Stimulated activated naive CD8-positive, alpha-beta T cell treated with anti-CD3 and anti-CD28 coated beads, Interleukin-15, Interleukin-2, amounts not matched to agents 100 ng/mL and 50 ng/mL, for 24 hours (primary cell): ENCODE results near the gene KRT84.

Experiments
- H3K27ac Mint-ChIP-seq: one replicate; pipeline ENCODE4 v1.8.0; 2021; ENCODE audit warnings: mild to moderate bottlenecking, mixed read lengths
- H3K27me3 Mint-ChIP-seq: one replicate; pipeline ENCODE4 v1.8.0; 2021; ENCODE audit warnings: mixed read lengths
- H3K36me3 Mint-ChIP-seq: one replicate; pipeline ENCODE4 v1.8.0; 2021; ENCODE audit warnings: low read depth, mixed read lengths
- H3K4me1 Mint-ChIP-seq: one replicate; pipeline ENCODE4 v1.8.0; 2021; ENCODE audit warnings: low read depth, mixed read lengths
- H3K4me3 Mint-ChIP-seq: one replicate; pipeline ENCODE4 v1.8.0; 2021; ENCODE audit warnings: mild to moderate bottlenecking, mixed read lengths
- H3K9me3 Mint-ChIP-seq: one replicate; pipeline ENCODE4 v1.8.0; 2021; ENCODE audit warnings: mixed read lengths

KRT84 gene

DNA sequence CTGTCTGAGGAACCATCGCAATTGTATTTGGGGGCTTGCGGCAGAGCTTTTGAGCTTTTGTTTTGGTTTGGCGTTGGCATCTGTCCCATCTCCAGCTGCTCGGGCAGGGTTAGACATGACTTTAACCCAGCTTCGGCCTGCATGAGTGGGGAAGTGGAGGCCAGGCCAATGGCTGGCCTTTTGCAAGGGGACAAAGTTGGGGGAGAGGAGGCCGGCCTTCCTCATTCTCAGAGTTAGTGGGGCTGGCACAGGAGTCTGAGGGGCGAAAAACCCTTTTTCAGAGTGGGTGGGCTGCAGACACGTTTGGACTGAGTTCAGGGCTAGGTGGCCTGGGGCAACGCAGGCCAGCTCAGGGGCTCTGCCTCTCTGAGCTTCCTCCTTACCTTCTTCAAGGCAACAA, 15.5 kb upstream of the KRT84 start:
- Mint-ChIP-seq H3K9me3 (no peaks in the 10 kb centered on the region), H3K27me3 (peaks cover 8% of the 10 kb centered on the region), H3K36me3 (no peaks in the 10 kb centered on the region), H3K4me3 (no peak overlapping the region), H3K4me1 (peaks cover 7% of the 10 kb centered on the region), H3K27ac (no peak overlapping the region)

DNA sequence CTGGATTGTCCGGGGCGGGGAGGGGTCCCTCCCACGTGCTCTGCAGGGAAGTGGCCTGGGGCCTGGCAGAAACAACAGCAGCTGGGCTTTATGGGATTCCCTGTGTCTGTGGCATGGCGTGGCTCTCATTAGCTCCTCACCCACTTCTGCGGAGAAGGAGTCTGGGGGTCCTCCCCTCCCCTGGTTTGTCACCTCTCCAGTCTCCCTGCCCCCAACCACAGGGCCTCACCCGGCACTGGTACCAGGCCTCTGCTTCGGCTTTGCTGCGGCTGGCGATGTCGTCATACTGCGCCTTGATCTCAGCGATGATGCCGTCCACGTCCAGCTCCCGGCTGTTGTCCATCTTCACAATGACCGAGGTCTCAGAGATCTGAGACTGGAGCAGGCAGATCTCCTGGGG, 14.3 kb upstream of the KRT84 start:
- no peaks in the 10 kb centered on the region for H3K36me3 Mint-ChIP-seq
- peaks cover 7% of the 10 kb centered on the region for H3K4me1 Mint-ChIP-seq
- H3K27me3 Mint-ChIP-seq: peaks cover 8% of the 10 kb centered on the region
- no peak overlapping the region for H3K4me3 Mint-ChIP-seq
- no peak overlapping the region for H3K27ac Mint-ChIP-seq
- no peaks in the 10 kb centered on the region for H3K9me3 Mint-ChIP-seq

DNA sequence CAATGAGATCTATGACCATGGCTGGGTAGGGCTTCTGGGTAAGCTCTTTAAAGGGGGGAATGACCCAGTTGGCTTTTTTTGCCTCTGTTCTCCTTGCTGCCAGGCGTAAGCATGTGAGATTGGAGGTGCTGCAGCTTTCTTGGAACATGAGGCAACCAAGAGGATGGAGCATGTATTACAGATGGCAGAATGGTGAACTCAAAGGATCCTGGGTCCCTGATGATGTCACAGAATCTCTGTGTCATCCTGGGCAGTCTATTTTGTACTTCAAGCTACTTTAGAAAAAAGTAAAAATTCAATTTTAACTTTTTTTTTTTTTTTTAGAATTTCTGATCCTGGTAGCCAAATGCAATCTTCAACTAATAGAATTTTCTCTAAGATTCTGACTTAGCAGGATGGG, 12.7 kb upstream of the KRT84 start:
- H3K27ac Mint-ChIP-seq: no peak overlapping the region
- no peaks in the 10 kb centered on the region for H3K9me3 Mint-ChIP-seq
- no peak overlapping the region for H3K4me3 Mint-ChIP-seq
- peaks cover 7% of the 10 kb centered on the region for H3K4me1 Mint-ChIP-seq
- peaks cover 13% of the 10 kb centered on the region for H3K27me3 Mint-ChIP-seq
- H3K36me3 Mint-ChIP-seq: no peaks in the 10 kb centered on the region

DNA sequence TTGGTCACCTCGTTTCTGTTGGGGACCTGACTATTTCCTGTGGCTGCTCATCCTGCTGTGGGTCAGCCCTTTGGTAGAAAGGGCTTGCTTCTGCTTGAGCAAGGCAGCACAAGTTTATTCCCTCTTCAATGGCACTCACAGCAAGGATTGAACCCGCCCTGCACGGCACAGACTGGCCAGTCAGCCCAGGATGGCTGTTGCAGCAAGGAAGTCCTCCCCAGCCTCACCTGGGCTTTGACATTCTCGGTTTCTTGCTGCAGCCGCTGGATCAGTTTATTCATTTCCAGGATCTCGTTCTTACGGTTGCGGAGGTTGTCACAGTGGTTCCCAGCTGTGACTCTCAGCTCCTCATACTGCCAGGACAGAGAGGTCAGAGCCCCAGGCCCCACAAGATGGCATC, 11.2 kb upstream of the KRT84 start:
- H3K27ac Mint-ChIP-seq: no peak overlapping the region
- H3K27me3 Mint-ChIP-seq: peaks cover 13% of the 10 kb centered on the region

DNA sequence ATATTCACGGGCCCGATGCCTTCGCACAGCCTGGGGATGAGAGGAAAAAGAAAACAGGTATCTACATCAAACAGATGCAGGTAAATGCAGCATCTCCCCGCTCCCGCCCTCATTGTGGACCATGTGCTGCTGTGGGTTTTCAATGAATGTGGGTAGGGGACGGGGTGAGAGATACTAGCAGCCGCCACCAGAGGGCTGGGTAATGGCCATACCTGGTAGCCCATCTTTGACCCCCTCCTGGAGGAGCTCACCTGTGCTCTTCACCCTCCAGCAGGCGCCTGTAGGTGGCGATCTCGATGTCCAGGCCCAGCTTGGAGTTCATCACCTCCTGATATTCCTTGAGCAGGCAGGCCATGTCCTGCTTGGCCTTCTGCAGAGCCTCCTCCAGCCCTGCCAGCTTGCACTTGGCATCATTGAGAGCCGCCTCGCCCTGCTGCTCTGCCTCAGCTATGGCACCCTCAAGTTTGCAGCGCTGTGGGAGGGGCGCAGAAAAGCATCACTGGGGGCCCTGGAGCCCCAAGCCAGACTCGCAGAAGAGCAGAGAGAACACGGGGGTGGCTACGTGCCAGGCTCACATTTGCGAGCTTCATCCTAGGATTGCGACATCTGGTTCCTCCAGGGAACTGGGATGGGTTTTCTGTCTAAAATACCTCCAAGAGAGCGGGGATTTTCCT, 10.4 kb upstream of the KRT84 start:
- H3K27ac Mint-ChIP-seq: no peak overlapping the region
- peaks cover 7% of the 10 kb centered on the region for H3K4me1 Mint-ChIP-seq
- no peaks in the 10 kb centered on the region for H3K36me3 Mint-ChIP-seq
- no peak overlapping the region for H3K4me3 Mint-ChIP-seq
- no peaks in the 10 kb centered on the region for H3K9me3 Mint-ChIP-seq
- H3K27me3 Mint-ChIP-seq: peaks cover 13% of the 10 kb centered on the region

More for the DNA sequence above, 11.2 kb upstream of the KRT84 start:
- Mint-ChIP-seq H3K36me3 (no peaks in the 10 kb centered on the region), H3K9me3 (no peaks in the 10 kb centered on the region), H3K4me1 (peaks cover 7% of the 10 kb centered on the region), H3K4me3 (no peak overlapping the region)

DNA sequence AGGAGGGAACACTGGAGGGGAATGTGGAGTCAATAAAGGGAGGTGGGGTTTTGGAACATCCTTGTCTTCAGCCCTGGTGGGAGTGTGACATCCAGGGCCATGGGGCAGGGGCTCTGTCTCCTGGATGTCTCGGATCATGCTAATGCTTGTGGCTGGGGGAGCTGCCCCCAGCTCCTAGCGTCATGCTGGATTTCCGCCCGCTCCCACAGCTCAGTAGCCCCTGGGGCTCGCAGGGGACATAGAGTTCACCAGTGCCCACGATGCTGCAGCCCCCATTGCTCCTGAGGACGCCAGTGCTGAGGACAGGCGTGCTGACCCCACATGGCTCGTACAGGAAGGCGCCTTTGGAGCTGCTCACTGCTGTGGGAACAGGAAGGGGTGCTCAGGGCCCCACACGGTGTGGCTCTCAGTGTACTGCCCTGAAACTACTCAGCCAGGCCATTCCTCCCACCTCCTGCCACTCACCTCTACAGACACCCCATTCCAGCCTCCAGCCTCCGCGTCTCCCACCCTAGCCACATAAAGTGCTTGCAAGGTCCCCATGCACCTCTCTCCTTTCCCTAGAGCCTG, 9.5 kb upstream of the KRT84 start:
- no peaks in the 10 kb centered on the region for H3K36me3 Mint-ChIP-seq
- H3K27me3 Mint-ChIP-seq: peaks cover 13% of the 10 kb centered on the region
- peaks cover 7% of the 10 kb centered on the region for H3K4me1 Mint-ChIP-seq
- no peak overlapping the region for H3K4me3 Mint-ChIP-seq
- H3K27ac Mint-ChIP-seq: no peak overlapping the region
- no peaks in the 10 kb centered on the region for H3K9me3 Mint-ChIP-seq

DNA sequence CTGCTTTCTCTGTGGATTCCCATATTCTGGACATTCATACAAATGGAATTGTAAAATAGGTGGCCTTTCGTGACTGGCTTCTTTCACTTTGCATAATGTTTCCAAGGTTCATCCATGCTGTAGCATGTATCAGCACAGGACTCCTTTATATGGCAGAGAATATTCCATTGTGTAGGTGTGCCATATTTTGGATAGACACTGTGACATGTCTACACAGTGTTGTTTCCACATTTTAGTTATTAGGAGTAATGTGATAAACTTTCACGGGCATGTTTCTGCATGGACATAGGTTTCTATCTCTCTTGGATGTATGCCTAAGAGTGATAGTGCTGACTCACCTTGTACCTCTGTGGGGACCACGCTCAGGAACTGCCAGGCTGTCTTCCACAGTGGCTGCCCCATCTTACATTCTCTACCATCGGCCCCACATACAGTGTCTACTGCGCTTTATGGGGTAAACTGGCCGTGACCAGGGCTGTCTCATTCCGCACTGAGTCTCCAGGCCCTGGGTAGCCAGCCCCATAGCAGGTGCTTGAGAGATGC, 7.1 kb upstream of the KRT84 start:
- H3K4me3 Mint-ChIP-seq: no peak overlapping the region
- peaks cover 13% of the 10 kb centered on the region for H3K27me3 Mint-ChIP-seq
- no peaks in the 10 kb centered on the region for H3K9me3 Mint-ChIP-seq
- H3K27ac Mint-ChIP-seq: no peak overlapping the region
- H3K36me3 Mint-ChIP-seq: no peaks in the 10 kb centered on the region
- no peaks in the 10 kb centered on the region for H3K4me1 Mint-ChIP-seq

DNA sequence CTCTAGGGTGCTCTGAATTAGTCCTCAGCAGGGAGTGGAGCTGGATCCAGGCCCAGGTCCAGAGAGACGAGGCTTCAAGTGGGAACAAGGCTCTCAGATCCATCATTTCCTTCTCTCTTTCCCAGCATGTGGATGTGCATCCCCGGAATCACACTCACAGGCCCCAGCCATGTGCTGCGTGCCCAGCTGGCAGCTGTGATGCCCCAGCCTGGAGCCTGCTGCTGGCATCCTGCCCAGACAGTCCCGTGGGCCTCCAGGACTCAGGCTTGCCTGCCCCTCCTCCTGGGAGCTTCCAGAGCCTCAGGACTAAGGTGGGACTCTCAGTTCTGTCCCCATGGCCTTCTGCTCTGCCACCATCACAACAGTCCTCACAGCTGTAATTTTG, 6.2 kb upstream of the KRT84 start:
- Mint-ChIP-seq H3K27me3 (peaks cover 5% of the 10 kb centered on the region), H3K4me1 (no peaks in the 10 kb centered on the region), H3K27ac (no peak overlapping the region), H3K36me3 (no peaks in the 10 kb centered on the region), H3K4me3 (no peak overlapping the region), H3K9me3 (no peaks in the 10 kb centered on the region)

DNA sequence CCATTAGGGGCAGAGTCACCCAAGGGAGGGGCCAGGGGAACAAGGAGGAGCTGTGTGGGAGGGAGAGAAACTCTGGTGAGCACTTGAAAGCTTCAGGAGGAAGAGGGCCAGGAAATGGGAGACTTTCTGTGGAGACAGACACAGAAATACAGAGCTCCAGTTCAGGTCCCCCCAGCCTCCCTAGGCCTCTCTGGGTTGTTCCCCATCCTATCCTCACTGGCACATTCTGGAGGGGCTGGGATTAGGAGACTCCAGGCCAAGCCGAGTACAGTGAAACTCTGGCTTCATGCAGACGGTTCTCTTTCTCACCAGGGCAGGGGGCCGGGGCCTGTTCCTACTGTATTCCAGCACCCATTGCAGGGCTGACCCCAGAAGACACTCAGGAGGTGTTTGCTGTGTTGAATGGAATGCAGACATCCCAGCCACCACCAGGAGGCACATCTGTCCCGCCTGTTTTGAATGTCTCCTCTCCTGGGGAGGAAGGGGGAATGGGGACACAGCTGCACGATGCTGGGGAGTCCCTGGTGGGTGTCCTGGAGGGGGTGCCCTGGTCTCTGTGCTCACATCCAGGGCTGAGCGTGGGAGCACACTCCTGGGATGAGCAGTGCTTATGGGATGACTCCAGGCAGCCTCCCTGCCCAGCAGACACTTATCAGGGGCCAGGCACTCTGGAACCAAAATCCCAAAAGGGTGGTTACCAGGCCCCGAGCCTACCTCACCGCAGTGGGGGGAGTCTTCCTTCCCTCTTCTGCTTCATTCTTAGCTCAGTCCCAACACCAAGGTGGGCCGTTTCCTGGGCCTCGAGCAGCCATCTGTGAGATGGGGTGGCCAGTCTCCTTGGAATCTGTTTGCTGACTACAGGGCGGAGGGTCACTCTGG, 5.5 kb upstream of the KRT84 start:
- H3K9me3 Mint-ChIP-seq: no peaks in the 10 kb centered on the region
- H3K36me3 Mint-ChIP-seq: no peaks in the 10 kb centered on the region
- H3K27ac Mint-ChIP-seq: no peak overlapping the region
- H3K27me3 Mint-ChIP-seq: peaks cover 5% of the 10 kb centered on the region
- no peaks in the 10 kb centered on the region for H3K4me1 Mint-ChIP-seq
- H3K4me3 Mint-ChIP-seq: no peak overlapping the region

DNA sequence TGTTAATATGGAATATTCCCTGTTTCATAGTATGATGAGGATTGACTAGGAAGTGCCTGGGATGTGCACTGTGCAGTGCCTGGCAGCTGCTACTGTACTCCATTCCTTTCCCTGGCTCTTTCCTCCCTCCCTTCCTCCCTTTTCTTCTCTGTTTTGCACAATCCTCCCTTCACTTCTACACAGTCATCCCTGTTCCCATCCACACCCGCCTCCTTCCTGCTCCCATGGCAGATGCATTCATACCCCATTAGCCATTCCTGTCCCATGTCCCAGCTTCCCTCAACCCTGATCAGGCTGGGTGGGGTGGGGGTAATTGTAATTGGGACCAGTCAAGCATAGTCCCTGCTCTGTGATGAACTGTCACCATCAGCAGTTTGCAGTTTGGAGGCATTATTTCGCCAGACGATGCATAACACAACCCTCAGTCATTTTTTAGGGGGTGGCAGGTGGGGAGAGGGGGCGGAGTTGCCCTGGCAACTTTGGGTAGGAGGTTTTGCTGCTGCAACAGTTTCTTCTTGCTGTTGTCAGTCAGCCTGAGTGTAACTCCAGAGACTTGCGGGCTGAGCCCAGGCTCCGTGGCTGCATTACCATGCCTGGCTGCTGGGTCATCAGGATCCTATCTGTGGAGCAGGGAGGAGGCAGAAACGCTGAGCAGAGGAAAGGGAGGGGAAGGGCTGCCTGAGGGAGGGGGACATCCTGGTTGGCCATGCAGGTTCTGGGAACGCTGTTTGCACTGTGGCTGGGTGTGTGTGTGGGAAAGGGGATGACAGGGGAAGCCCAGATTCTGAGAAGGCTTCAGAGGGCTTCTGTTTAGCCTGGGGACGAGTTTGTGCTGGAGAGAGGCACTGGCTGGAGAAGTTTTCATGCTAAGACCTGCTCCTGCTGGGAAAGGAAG, 4.1 kb upstream of the KRT84 start:
- no peaks in the 10 kb centered on the region for H3K9me3 Mint-ChIP-seq
- H3K4me3 Mint-ChIP-seq: no peak overlapping the region
- H3K4me1 Mint-ChIP-seq: no peaks in the 10 kb centered on the region
- peaks cover 4% of the 10 kb centered on the region for H3K27me3 Mint-ChIP-seq
- no peak overlapping the region for H3K27ac Mint-ChIP-seq
- H3K36me3 Mint-ChIP-seq: no peaks in the 10 kb centered on the region

DNA sequence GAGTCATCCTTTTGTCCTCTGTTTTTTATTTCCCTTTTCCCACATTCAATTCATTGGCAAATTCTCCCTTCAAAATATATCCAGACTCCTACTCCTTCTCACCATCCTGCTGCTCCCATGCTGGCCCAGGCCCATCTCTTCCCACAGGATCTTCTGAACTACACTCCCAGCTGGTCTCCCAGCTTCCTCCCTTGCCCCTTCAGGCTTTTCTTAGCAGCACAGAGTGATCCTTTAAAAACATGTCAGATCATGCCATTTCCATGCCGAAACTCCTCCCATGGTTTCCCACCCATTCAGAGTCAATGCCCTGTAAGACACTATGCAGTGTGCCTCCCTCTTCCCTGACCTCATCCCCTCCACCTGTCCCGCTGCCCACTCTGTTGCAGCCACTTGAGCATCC, 2.4 kb upstream of the KRT84 start:
- no peak overlapping the region for H3K4me3 Mint-ChIP-seq
- no peaks in the 10 kb centered on the region for H3K9me3 Mint-ChIP-seq
- peaks cover 4% of the 10 kb centered on the region for H3K4me1 Mint-ChIP-seq
- H3K27ac Mint-ChIP-seq: no peak overlapping the region
- H3K27me3 Mint-ChIP-seq: no peaks in the 10 kb centered on the region
- H3K36me3 Mint-ChIP-seq: no peaks in the 10 kb centered on the region

DNA sequence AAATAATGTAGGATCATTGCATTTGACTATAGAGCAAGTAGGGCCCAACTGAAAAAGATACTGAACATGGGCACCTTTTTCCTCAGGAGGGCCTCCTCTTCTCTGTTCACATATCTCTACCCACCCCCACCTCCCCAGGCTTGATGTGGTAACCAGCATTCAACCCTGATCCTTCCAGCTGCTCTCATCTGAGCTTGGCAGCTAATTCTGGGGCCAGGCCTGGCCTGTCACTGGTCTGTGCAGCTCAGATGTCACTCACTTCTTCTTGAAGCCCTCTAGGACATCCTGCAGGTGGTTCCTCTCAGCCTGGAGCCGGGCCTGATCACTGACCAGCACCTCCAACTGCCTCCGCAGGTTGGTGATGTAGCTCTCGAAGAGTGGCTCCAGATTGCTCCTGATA, 2.1 kb downstream of the KRT84 start:
- no peak overlapping the region for H3K27ac Mint-ChIP-seq
- H3K36me3 Mint-ChIP-seq: no peaks in the 10 kb centered on the region
- H3K4me1 Mint-ChIP-seq: peaks cover 12% of the 10 kb centered on the region
- H3K9me3 Mint-ChIP-seq: no peaks in the 10 kb centered on the region
- H3K27me3 Mint-ChIP-seq: peaks cover 4% of the 10 kb centered on the region
- H3K4me3 Mint-ChIP-seq: no peak overlapping the region

DNA sequence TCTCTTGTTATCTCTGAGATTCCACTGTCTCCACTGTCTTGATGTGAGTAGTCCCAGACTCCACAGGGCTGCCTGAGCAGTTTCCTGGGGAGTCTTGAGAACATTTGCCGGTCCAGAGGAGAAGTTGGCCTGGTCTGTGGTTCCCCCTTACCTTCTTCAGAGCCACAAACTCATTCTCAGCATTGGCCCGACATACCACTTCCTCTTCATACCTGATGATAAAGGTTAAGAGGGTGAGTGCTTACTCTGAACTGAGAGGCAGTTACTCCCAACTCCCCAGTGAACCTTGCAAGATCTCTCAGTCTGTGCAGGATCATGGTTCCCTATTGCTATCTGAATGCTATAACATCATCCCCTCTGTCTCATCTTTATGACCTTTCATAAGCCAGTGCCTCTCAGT, 2.6 kb downstream of the KRT84 start:
- H3K36me3 Mint-ChIP-seq: no peaks in the 10 kb centered on the region
- peaks cover 12% of the 10 kb centered on the region for H3K4me1 Mint-ChIP-seq
- H3K27me3 Mint-ChIP-seq: peaks cover 4% of the 10 kb centered on the region
- no peaks in the 10 kb centered on the region for H3K9me3 Mint-ChIP-seq
- no peak overlapping the region for H3K4me3 Mint-ChIP-seq
- H3K27ac Mint-ChIP-seq: no peak overlapping the region

DNA sequence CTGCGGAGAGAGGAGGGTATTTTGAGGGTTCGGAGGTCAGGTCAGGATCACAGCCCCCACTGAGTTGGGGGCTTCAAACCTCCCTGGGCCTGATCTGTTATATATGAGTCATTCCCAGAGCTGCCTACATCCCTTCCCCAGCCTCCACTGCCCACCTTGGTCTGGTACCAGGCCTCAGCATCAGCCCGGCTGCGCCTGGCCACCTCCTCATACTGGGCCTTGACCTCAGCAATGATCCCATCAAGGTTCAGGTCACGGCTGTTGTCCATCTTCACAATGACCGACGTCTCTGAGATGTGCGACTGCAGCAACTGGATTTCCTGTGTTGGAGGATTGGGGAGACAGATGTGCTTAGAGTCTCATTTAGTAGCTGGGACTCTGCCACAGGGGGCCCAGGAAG, 4.2 kb downstream of the KRT84 start:
- H3K36me3 Mint-ChIP-seq: no peaks in the 10 kb centered on the region
- no peak overlapping the region for H3K4me3 Mint-ChIP-seq
- H3K9me3 Mint-ChIP-seq: no peaks in the 10 kb centered on the region
- H3K27me3 Mint-ChIP-seq: peaks cover 8% of the 10 kb centered on the region
- H3K27ac Mint-ChIP-seq: no peak overlapping the region
- peaks cover 12% of the 10 kb centered on the region for H3K4me1 Mint-ChIP-seq
